Erythroblast (primary cell): ENCODE data around the gene KSR1.

Experiments used
- GATA1 ChIP-seq: IDR thresholded peaks from 2 replicates; pipeline ENCODE4 v1.6.1; 2011; ENCODE audit warnings: low read depth, mild to moderate bottlenecking, control low read depth, low read length, moderate library complexity
- POLR2A ChIP-seq: IDR thresholded peaks from 2 replicates; pipeline ENCODE4 v1.6.1; 2011; ENCODE audit warnings: mild to moderate bottlenecking, low read length

- TF ChIP-seq POLR2A (peak; percentile 33), GATA1 (no peak)
These were observed 117.8 kb downstream of the KSR1 start for GRCh38 chr17:27573971-27574525.
